Activated CD8-positive, alpha-beta T cell treated with anti-CD3 and anti-CD28 coated beads, Interleukin-2, amount 10 ng/mL, durations not matched to agents 7 days and 5 days (primary cell): ENCODE data around the gene ATP6AP1. TPM values are rescaled to one million over a fixed set of nuclear protein-coding genes. Genes with fewer than 3 reads are reported as not detected.
"Not testable (repeated sequence)": the region's sequence is repeated elsewhere in the genome, so short reads cannot be mapped to it uniquely, and the experiment has no call there.

ENCODE experiments used
- ATAC-seq: fragments of 150-1000 bp; cut with Tn5 transposase; one replicate; pipeline ENCODE4 v1.10.0; 2021; ENCODE audit warnings: moderate library complexity
- CTCF ChIA-PET: fragments of 350-600 bp; sonication (Branson Sonifier 250); formaldehyde crosslinking; loops from one replicate; lab custom pipeline; 2021; ENCODE audit warnings: antibody characterized with exemption; lab: Charles Lee
- POLR2A ChIA-PET: fragments of 350-600 bp; sonication (Branson Sonifier 250); formaldehyde crosslinking; loops from one replicate; lab custom pipeline; 2021; ENCODE audit warnings: antibody characterized with exemption; lab: Charles Lee
- DNase-seq: peaks from one replicate; pipeline ENCODE4 v3.0.0-alpha.2; 2020
- H3K27ac Mint-ChIP-seq: one replicate; pipeline ENCODE4 v1.8.0; 2021; ENCODE audit warnings: mild to moderate bottlenecking, mixed read lengths
- H3K27me3 Mint-ChIP-seq: one replicate; pipeline ENCODE4 v1.8.0; 2021; ENCODE audit warnings: low read depth, mixed read lengths
- H3K36me3 Mint-ChIP-seq: one replicate; pipeline ENCODE4 v1.8.0; 2021; ENCODE audit warnings: low read depth, mixed read lengths
- H3K4me1 Mint-ChIP-seq: one replicate; pipeline ENCODE4 v1.8.0; 2021; ENCODE audit warnings: low read depth, mixed read lengths
- H3K4me3 Mint-ChIP-seq: one replicate; pipeline ENCODE4 v1.8.0; 2021; ENCODE audit warnings: mild to moderate bottlenecking, mixed read lengths
- H3K9me3 Mint-ChIP-seq: one replicate; pipeline ENCODE4 v1.8.0; 2022; ENCODE audit warnings: mixed read lengths; ENCODE audit not compliant: insufficient read depth
- total RNA-seq, 2 experiments: library from RNA; stranded (reverse); gene quantifications; one replicate each; pipeline ENCODE4 v1.2.3, GENCODE V29; 2021

Gene ATP6AP1
- total RNA-seq, 2 experiments from 2014 or later = 41.5 to 43.5 TPM

DNA sequence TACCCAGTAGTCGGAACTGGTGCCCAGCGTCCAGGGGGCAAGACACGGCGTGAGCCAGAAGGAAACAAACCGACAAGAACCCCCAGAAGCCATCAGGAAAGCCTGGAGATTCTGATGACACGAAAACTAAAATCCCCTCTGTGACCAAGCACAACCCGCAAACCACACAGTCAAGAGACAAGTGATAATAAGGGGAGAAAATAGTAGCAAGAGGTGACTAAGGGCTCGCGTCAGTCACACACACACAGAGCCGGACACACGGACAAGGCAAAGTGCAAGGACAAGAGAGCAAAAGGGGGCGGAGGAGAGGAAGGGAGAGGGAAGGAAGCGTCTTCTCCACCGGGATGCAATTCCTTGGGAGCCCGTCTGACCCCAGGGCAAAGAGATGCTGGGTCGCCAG is 39.8 kb upstream of the ATP6AP1 start:
- POLR2A ChIA-PET, CTCF ChIA-PET, H3K36me3 Mint-ChIP-seq, H3K9me3 Mint-ChIP-seq, H3K27ac Mint-ChIP-seq, H3K4me3 Mint-ChIP-seq, H3K27me3 Mint-ChIP-seq, H3K4me1 Mint-ChIP-seq, DNase-seq: not testable (repeated sequence)
- ATAC-seq = peak; percentile 0

- DNase-seq, H3K27me3 Mint-ChIP-seq, H3K36me3 Mint-ChIP-seq, H3K9me3 Mint-ChIP-seq, H3K4me3 Mint-ChIP-seq, CTCF ChIA-PET, H3K4me1 Mint-ChIP-seq, H3K27ac Mint-ChIP-seq, POLR2A ChIA-PET: not testable (repeated sequence)
- ATAC-seq = peak; percentile 79
Observed at GRCh38 chrX:154389812-154390747, 38.4 kb upstream of the ATP6AP1 start.

- POLR2A ChIA-PET, ATAC-seq, H3K27me3 Mint-ChIP-seq, DNase-seq, H3K27ac Mint-ChIP-seq, CTCF ChIA-PET, H3K9me3 Mint-ChIP-seq: not testable (repeated sequence)
- Mint-ChIP-seq H3K4me1 (peaks cover 12% of the 10 kb centered on the region), H3K4me3 (peak overlapping the region; percentile 90), H3K36me3 (peaks cover 36% of the 10 kb centered on the region)
Observed at GRCh38 chrX:154396363-154396762, 32.1 kb upstream of the ATP6AP1 start.

GRCh38 chrX:154396973-154397887 is 31.2 kb upstream of the ATP6AP1 start:
- ChIA-PET POLR2A (interaction anchor here (0.7 to 3.5 kb wide), 16 partner anchors 14 to 630 kb away, joined by 3 to 55 read pairs (median 4); partner anchors contain the start of genes ATP6AP1, DNASE1L1 and TAFAZZIN), CTCF (interaction anchor here (0.6 to 1.9 kb wide), 4 partner anchors 13 to 130 kb away, joined by 3 to 8 read pairs (median 6); partner anchors contain the start of gene SLC10A3)
- Mint-ChIP-seq H3K27ac (peak overlapping the region; percentile 100), H3K4me1 (peaks cover 14% of the 10 kb centered on the region), H3K9me3 (no peaks in the 10 kb centered on the region), H3K27me3 (no peaks in the 10 kb centered on the region), H3K36me3 (peaks cover 37% of the 10 kb centered on the region), H3K4me3 (peak overlapping the region; percentile 90)
- DNase-seq (peak; percentile 71), ATAC-seq (peak; percentile 51)

GRCh38 chrX:154397888-154398667 is 30.4 kb upstream of the ATP6AP1 start, which contains the start of gene RPL10:
Gene RPL10, plus strand, starts transcription at chrX:154398377. Its CDS starts 143 bp downstream, at chrX:154398520.
- Mint-ChIP-seq H3K4me1 (peaks cover 14% of the 10 kb centered on the region), H3K27ac (peak within 1 kb of the TSS; percentile 100), H3K27me3 (no peaks in the 10 kb centered on the region), H3K36me3 (peaks cover 37% of the 10 kb centered on the region), H3K9me3 (no peaks in the 10 kb centered on the region), H3K4me3 (peak within 1 kb of the TSS; percentile 90)
- DNase-seq (peak; percentile 94), ATAC-seq (peak; percentile 78)
- ChIA-PET CTCF (interaction anchor here (0.6 to 1.9 kb wide), 10 partner anchors 12 to 144 kb away, joined by 3 to 8 read pairs (median 4); partner anchors contain the start of gene SLC10A3), POLR2A (interaction anchor here (0.7 to 3.5 kb wide), 19 partner anchors 13 to 631 kb away, joined by 3 to 55 read pairs (median 4); partner anchors contain the start of genes ATP6AP1, DNASE1L1 and TAFAZZIN)

DNA sequence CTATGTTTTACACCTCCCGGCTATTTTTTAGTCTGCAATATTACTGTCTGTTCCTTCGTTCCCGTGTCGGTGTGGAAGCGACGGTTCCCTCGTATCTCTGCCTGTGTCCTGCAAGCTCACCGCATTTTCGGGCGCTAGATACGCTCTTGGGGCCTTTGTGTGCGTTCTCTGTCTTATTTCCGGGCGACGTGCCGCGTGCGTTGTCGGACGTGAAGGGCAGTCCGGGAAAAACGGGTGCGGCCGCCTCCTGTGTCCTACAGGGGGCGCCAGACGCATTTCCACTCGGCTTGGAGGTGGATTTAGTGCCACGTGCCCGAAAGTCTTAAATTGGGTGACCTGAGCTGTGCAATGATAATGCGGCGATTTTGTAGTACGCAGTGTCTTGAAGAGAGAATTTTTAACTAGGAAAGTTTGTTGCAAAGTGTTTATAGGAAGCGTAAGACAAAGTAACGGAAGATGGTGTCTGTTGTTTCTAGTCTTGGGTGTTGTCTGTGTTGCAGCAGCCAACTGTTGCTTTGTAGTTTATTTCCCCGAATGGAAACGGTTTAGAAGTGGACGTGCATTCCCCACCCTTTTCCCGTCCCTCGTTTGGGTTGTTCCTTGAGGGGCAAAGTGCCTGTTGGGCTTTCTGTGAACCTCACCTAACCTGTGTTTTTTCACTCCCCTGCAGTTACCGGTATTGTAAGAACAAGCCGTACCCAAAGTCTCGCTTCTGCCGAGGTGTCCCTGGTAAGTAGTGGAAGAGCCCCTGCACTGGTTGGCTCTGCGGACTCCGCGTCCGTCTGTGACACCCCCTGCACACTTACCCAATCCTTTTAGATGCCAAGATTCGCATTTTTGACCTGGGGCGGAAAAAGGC is 29.6 kb upstream of the ATP6AP1 start:
- ChIA-PET POLR2A (interaction anchor here (0.7 to 3.5 kb wide), 21 partner anchors 12 to 143 kb away, joined by 3 to 55 read pairs (median 4); partner anchors contain the start of genes ATP6AP1, DNASE1L1, SLC10A3 and TAFAZZIN), CTCF (interaction anchor here (0.9 to 1.9 kb wide), 10 partner anchors 12 to 143 kb away, joined by 3 to 8 read pairs (median 5); partner anchors contain the start of gene SLC10A3)
- H3K27me3 Mint-ChIP-seq = no peaks in the 10 kb centered on the region
- DNase-seq = peak; percentile 90
- peak; percentile 36 for ATAC-seq
- H3K27ac Mint-ChIP-seq = peak overlapping the region; percentile 100
- peaks cover 14% of the 10 kb centered on the region for H3K4me1 Mint-ChIP-seq
- peaks cover 40% of the 10 kb centered on the region for H3K36me3 Mint-ChIP-seq
- no peaks in the 10 kb centered on the region for H3K9me3 Mint-ChIP-seq
- peak overlapping the region; percentile 90 for H3K4me3 Mint-ChIP-seq

GRCh38 chrX:154399527-154400368 is 28.7 kb upstream of the ATP6AP1 start:
- CTCF ChIA-PET = interaction anchor here (1.2 to 1.7 kb wide), 4 partner anchors 127 to 142 kb away, joined by 3 to 6 read pairs (median 4); no protein-coding TSS in a partner anchor
- DNase-seq = peak; percentile 55
- Mint-ChIP-seq H3K9me3 (no peaks in the 10 kb centered on the region), H3K27ac (peak overlapping the region; percentile 100), H3K27me3 (no peaks in the 10 kb centered on the region), H3K36me3 (peaks cover 40% of the 10 kb centered on the region), H3K4me1 (peaks cover 14% of the 10 kb centered on the region), H3K4me3 (peak overlapping the region; percentile 90)
- no peak for ATAC-seq
- POLR2A ChIA-PET = interaction anchor here (0.8 to 3.5 kb wide), 10 partner anchors 11 to 141 kb away, joined by 3 to 55 read pairs (median 5); partner anchors contain the start of genes ATP6AP1, DNASE1L1, SLC10A3 and TAFAZZIN

DNA sequence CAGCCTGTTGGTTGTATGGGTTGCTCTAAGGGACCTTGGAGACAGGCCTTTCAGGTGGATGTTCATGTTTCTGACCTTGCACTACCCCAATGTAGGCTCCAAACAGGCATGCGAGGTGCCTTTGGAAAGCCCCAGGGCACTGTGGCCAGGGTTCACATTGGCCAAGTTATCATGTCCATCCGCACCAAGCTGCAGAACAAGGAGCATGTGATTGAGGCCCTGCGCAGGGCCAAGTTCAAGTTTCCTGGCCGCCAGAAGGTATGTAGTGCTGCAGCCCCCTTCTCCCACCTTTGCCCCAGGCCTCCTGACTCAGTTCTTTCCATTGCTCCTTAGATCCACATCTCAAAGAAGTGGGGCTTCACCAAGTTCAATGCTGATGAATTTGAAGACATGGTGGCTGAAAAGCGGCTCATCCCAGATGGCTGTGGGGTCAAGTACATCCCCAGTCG is 28.1 kb upstream of the ATP6AP1 start:
- Mint-ChIP-seq H3K36me3 (peaks cover 40% of the 10 kb centered on the region), H3K4me1 (peaks cover 14% of the 10 kb centered on the region), H3K4me3 (peak overlapping the region; percentile 90), H3K27ac (peak overlapping the region; percentile 100)
- DNase-seq, H3K9me3 Mint-ChIP-seq, ATAC-seq, H3K27me3 Mint-ChIP-seq: not testable (repeated sequence)
- CTCF ChIA-PET = interaction anchor here (1.4 kb wide), 1 partner anchor 127 kb away, joined by 6 read pairs; no protein-coding TSS in a partner anchor
- POLR2A ChIA-PET = interaction anchor here (1.2 to 3.5 kb wide), 5 partner anchors 11 to 97 kb away, joined by 3 to 55 read pairs (median 4); partner anchors contain the start of genes DNASE1L1, SLC10A3 and TAFAZZIN
